ENCODE results near the gene GIMAP6.
"Not testable (repeated sequence)": the region's sequence is repeated elsewhere in the genome, so short reads cannot be mapped to it uniquely, and the experiment has no call there.

Gene GIMAP6

DNA sequence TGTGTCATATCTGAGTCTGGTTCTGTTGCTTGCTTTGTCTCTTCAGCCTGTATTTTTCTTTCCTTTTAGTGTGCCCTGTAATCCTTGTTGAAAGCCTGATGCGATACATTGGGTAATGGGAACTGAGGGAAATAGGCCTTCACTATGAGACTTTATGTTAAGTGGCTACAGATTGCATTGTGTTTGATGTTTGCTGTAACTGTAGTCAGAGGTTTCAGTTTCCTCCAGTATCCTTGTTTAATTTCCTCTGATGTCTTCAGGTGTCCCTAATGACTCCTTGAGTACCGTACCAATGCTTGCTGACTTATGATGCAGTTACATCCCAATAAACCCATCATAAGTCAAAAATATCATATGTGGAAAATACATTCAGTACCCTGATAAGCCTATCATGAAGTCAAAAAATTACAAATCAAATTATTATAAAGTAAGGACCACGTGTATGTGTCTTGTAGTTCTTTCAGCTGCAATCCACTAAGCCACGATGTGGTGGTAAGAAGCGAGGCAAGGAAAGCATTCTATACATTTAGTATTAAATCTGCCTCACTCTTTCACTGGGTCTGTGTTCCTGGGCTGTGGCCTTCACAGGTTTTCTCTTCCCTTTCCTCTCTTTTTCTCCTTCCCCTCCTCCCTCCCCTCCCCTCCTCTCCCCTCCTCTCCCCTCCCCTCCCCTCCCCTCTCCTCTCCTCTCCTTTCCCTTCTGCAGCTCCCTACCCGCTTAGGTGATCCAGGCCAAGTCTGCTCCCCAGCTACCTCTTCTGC lies 13.3 kb upstream of the GIMAP6 start:
- no peak for DNase-seq (ENCODE audit: low spot score)

DNA sequence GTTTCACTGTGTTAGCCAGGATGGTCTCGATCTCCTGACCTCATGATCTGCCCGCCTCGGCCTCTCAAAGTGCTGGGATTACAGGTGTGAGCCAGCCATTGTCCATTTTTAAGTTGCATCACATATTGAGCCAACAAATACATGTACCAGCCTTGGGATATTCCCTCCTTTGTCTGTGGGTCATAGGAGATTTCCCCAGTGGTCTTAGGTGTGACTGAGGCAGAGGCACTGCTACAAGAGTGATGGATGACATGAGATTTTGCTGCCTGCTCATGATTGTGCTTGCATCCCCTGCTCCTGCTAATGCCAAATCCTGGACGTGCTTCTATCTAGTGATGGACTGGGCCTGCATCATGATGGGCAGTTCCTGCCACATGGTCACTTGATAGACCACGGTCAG lies 10.7 kb upstream of the GIMAP6 start:
- DNase-seq (ENCODE audit: low spot score) = no peak

DNA sequence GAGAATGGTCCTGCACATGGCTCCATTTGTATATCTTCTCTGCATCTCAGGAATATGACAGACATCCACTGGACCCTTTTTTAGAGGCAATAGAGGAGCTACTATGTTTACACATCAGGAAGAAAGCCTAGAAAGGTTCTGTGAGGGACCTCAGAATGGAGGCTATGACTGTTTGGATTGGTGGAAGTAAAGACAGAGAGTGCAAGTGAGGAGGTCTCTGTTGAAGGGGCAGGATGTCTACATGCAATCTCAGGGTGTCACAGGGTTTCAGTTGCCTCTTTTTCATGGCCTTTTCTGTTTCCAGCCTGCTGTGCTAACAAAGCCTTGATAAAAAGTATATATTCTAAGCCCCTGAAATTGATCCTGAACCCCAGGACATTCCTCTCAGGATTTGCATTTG lies 9.7 kb upstream of the GIMAP6 start:
- no peak for DNase-seq (ENCODE audit: low spot score)

DNA sequence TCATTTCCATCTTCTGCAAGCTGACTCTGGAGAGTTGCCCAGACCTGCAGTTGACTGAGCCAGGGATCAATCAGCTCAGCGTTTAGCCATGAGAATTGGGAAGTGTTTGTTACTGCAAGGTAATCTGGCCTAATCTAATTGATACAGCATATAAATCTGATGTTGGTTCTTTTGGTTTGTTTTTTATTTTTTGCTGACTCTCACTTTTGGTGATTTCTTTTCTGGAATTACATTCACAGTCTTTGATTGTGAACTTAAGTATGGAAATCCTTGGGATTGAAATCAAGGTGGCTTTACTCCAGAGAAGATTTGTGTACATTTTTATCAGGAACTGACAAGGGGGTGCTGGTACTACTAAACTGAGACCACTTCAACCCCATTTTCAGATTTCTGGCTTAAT lies 1.7 kb upstream of the GIMAP6 start:
- DNase-seq (ENCODE audit: low spot score) = no peak

DNA sequence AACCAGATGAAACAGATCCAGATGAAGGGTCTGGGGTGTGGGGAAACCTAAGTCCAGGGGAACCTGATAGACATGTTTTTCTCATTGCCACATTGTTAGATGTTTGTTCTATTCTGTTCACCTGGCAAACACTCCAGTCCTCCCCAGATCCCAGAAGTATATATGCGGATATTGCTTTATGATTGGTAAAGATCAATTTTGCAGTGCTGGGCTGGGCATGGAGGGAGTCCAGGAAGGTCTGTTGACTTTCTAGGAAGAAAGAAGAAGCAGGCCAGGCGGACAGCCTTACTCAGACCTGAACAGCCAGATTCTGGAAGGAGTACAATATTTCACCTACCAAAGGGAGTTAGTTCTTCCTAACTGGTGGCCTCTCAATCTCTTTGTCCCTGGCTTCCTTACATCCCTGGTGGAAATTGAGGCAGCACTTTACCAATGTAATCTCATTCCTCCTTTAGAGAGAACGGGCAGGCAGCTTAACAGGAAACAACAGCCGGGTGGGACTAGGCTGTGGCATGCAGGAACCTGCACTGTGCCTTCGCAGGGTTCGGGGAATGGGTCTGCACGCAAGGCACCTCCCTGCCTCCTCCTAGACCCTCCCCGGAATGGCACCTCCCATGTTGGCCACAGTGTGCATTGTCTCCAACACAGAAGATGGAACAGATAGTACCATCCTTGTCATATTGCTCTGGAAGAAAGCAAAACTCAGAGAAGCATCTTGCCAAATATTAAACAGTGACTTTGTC lies 930 bp downstream of the GIMAP6 start:
- no peak for DNase-seq (ENCODE audit: low spot score)

DNA sequence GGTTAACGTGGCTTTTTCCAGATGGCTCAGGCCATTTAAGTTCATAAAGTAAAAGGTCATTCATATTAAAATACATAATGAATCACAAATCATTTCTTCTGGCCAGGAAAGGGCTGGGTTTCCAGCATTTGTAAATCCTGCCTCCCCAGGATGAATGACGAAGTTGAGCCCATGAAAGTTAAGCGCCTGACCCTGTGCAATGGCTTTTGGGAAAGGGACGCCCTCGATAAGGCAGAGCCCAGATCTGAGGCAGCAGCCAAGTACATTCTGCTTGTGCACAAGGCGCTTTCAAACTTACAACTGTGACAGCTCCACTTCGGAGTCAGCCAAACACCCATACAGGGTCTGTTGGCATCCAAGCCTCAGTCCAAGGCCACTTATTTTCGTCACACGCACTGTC lies 2.8 kb downstream of the GIMAP6 start:
- no peak for DNase-seq (ENCODE audit: low spot score)

DNA sequence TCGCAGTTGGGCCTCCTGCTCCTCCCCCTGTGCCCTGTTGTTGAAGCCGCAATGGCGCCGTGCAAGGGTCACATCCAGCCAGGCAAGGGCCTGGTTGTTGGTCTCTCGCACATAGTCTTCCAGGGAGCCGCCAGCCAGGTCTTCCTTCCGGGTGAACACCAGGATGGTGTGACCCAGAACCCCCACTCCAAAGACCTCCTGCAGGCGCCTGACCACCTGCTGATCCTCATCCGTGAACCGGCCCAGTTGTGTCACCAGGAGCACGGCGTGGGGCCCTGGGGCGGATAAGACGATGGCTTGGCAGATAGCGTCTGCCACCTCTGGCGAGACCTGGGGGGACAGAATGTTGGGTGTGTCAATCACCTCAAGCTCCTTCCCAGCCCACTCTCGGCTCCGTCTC lies 4.2 kb downstream of the GIMAP6 start:
- no peak for DNase-seq (ENCODE audit: low spot score)

DNA sequence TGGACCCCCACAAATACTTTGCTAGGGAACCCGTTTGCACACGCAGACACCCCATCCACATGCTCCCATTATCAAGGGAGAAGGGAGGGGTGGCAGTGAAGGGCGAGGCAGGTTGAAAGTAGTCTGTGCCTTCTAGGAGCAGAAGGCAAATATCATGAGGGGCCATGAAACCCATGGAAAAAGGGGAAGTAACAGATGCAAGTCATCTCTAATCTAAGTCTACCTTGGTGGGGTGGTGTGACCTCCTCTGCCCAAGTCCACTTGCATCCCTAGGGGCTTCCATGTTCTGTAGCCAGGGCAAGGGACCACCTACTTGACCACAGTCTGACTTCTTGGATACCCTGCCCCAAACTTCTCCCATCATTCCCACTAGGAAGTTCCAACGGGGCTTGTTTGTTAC lies 5.5 kb downstream of the GIMAP6 start:
- DNase-seq (ENCODE audit: low spot score) = no peak

DNA sequence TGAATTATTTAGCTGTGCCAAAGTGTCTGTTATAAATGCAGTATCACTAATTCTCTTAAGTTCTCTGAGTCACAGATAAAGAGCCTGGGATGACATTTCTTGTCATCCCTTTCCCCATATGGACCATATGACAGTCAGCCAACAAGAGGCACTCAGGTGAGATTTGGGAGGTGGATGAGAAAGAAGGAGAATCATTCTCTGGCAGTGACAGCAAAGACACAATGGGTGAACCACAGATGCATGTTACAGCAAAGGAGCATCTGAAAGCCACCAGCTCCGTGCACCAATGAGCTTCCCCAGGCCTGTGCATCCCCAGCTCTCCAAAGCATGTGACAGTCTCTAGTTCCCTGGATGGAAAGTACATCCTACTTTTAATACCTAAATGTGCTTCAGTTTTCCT lies 10.8 kb downstream of the GIMAP6 start:
- no peak for DNase-seq (ENCODE audit: low spot score)

DNA sequence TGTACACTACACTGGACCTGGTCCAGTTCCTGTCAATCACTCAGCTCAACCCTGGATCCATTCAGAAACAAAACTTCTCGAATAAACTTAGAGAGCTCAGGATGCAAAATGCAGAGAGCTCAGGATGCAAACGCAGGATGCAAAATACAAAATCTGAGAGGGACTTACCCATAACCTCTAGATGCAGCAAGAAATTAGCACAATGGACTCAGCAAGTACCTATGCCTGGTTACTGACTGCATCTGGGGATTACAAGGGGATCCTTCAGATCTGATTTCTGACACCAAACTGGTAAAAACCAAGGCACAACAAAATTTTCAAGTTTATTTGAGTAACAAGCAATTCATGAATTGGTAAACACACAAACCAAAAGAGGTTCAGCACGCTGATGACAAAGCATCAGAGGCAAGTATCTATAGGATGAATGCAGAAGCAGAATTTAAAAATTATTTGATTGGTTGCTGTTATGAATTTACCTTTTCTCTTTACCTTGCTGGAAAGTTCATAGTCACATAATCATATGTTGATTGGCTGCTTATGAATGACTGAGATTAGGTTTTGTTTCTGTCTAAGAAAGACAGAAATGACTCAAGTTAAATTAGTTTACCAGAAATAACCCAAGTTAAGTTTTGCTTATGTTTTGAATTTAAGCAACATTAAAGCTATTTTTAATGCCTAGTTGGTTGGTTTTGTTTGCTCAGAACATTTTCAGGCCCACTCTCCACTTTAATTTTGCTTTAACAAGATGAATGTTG lies 11.4 kb downstream of the GIMAP6 start:
- no peak for DNase-seq (ENCODE audit: low spot score)

DNA sequence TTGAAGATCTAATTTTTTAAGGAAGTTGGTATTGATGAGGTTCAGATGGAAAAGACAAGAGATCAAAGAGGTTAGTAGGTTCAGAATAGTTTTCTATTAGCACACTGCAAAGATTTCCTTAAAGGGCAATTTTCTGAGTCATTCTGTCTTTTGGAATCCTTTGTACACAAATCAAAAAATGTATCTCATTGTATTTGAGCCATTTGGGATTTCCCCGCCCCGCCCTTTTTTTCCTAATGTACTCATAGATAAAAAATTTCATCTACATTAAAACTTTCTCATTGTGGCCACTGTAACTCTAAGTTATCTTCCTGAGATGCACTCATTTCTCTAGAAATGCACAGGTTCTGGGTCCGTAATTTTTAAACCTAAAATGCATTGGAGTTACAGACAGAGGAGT lies 12.1 kb downstream of the GIMAP6 start:
- DNase-seq (ENCODE audit: low spot score) = no peak

DNA sequence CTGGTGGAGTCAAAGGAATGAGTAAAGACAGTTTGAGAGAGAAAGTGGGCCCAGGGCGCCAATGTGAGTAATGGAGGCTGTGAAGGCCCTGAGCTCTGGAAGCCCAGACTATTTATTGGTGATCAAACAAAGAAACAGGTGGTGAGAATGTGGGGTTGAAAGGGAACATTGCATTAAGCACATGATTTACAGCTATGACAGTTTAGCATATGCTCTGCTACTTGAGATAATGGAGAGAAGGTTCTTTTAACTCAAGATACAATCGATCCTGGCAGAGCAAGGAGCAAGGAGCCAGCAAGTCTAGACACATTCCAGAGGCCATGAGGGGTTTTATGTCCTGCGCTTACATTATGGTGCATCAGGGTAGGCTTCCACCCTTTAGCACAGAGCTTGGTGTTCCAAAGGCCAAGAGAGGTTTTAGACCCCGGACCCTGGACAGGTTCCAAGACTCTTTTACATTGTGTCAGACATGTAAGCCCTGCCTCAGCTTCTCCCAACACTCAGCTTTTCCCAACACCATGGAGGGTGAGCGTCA lies 16.9 kb downstream of the GIMAP6 start:
- not testable (repeated sequence) for DNase-seq (ENCODE audit: low spot score)

DNA sequence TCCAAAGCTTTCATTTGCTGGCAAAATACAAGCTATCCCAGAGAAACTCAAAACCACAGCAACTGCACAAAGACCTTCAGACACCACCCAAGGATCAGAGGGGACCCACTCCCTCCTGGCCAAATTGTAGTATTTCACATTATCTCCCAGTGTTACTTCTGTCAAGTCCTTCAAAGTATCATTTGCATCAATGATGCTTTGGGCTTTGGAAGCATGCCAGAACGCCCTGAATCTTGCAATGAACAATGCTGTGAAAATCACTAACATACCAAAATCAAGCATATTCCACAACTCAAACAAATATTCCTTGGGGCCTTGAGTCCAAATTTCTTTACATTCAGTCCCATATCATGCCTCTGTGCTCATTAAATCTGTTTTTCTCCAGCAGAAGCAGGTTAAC lies 17.8 kb downstream of the GIMAP6 start:
- not testable (repeated sequence) for DNase-seq (ENCODE audit: low spot score)

DNA sequence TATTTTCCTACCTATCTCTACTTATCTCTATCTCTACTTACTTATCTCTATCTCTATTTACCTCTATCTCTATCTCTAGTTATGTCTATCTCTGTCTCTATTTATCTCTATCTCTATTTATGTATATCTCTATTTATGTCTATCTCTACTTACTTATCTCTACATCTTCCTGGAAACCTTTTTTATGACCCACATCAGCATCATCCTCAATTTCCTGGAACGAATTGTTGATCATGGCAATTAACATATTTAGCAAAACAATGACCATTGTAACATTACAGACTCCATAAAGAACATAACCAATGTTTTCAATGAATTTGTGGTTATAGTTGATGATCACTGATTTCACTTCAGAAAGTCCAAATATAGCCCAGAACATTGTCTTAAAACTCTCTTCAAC lies 18.3 kb downstream of the GIMAP6 start:
- no peak for DNase-seq (ENCODE audit: low spot score)

DNA sequence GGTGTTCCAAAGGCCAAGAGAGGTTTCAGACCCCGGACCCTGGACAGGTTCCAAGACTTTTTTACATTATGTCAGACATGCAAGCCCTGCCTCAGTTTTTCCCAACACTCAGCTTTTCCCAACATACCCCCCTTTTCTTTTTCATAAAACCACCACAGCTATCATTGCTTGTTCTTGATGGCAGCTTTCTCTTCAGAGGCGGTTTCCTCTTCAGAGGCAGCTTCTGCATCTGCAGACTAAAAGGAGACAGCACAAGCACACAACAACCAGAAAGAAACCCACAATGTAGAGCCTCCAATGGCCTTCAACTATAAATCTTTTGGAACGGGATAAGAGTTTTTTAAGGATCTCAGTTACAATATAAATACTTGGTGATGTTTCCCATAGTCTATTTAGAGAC lies 19.3 kb downstream of the GIMAP6 start:
- no peak for DNase-seq (ENCODE audit: low spot score)

DNA sequence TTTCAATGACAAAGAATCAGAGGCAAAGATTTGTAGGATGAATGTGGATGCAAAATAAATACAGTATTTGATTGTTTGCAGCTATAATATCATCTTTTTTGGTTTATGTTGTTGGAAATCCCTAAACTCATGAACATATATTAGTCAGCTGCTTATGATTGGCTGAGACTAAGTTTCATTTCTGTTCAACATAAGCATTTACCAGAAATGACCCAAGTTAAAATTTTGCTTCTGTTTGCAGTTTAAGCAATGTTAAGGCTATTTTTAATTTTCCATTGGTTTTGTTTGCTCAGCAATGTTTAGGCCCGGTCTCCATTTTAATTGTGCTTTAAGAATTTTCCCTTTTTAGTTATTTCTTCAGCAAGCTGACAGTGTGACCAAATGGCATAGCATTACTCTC lies 22.0 kb downstream of the GIMAP6 start:
- DNase-seq (ENCODE audit: low spot score) = no peak

DNA sequence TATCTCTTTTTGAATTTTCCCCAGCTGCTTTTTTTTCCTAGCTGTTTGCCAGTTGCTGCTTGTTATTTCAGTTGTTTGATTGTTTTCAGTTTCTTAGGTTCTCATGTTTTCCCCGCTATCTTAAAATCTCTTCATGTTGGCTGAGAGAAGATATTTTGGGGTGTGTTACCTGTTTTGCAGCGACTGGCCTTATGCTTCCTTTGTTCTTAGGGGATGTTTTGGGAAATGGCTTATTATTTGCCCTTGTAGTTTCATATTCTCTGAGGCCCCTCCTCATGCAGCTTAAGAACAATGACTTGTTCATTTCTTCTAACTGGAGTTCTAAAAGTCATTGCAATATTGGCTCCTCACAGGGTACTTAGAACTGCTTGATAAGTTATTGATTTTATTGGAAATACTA lies 28.6 kb downstream of the GIMAP6 start:
- DNase-seq (ENCODE audit: low spot score) = not testable (repeated sequence)

DNA sequence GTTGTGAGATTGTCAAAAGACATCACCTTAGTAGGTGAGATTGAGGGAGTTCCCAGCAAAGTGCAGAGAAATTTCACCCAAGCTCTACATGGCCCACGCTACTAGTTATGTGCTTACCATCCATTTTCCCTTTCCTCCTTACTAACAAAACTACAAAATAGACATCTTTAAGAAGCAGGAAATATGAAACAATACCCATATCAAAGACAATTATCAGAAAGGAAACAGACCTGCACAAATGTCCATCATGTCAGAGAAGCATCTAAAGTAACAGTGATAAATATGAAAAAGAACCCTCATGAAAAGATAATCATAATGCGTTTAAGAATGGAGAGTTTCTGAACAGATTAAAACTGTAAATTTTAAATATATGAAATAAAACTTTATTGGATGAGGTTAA lies 36.8 kb downstream of the GIMAP6 start:
- DNase-seq (ENCODE audit: low spot score) = no peak

DNA sequence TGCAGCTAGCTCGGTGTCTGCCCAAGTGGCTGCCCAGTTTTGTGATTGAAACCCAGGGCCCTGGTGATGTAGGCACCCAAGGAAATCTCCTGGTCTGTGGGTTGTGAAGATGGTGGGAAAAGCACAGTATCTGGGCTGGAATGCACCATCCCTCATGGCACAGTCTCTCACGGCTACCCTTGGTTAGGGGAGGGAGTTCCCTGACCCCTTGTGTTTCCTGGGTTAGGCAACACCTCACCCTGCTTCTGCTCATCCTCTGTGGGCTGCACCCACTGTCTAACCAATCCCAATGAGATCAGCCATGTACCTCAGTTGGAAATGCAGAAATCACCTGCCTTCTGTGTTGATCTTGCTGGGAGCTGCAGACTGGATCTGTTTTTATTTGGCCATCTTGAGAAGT lies 37.4 kb downstream of the GIMAP6 start:
- DNase-seq (ENCODE audit: low spot score) = no peak

DNA sequence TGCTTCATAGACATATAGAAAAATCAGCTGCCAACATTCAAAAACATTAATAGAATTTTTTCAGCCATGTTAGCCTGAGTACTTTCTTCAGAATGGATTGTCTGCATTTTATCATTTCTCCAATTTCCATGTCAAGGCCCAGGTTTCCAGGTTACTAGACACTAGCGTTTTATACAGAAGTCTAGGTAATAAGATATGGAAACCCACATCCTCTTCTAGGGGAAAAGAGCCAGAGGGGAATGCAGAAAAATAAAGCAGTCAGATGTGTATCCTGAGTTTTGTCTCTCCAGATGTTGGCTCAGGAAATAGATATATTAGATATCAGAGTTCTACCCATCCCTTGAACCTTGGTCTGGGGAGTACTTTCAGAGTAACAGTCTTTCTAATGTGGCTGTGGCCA lies 44.6 kb downstream of the GIMAP6 start:
- DNase-seq (ENCODE audit: low spot score) = no peak

DNA sequence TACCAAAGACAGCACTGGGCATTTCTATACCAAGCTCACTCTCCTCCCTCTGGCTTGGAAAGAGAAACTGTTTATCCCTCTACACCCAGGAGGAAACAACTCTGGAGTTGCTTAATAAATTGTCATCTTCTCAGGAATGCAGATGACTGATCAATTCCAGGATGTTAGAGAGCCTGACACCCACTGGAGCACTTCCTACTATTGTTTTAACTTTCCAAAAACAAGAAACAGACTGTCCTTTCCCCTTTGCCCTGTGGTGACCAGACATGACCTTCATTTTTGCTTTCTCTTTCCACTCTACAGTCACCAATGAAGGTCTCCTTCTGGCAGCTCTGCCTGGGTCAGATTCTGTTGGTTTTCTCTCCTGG lies 45.4 kb downstream of the GIMAP6 start:
- no peak for DNase-seq (ENCODE audit: low spot score)

DNA sequence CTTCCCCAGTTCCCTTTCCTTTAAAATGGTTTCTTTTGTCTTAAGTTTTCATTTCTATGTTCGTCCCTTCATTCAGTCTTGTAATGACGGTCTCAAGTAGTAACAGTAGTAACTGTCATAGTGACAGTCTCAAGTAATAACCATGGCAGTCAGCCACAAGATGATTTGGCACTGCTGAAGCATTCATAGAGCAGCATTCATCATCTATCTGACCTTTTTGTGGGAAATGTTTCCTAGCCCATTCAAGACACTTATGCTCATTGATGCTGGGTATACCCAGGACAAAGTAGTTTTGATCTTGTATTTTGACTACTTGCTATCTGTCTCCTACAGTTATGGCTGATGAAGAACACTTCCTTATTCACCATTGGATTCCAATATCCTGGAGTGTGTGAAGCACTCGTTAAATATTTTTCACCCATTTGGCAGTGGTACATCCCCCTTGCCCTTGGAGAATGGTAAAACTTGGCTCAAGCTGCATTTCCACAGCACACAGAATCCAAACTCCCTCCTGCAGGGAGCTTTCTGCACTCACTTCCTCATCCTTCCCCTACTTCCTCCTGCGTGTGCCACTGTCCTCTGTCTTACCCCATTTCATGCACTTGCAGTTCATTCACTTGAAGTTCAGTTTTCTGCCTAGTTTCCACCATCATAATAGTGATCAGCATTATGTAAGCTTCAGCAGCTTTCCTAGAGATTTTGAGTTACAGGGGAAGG lies 46.0 kb downstream of the GIMAP6 start:
- DNase-seq (ENCODE audit: low spot score) = no peak
